ENCODE data around the gene BAIAP2.

BAIAP2 gene

DNA sequence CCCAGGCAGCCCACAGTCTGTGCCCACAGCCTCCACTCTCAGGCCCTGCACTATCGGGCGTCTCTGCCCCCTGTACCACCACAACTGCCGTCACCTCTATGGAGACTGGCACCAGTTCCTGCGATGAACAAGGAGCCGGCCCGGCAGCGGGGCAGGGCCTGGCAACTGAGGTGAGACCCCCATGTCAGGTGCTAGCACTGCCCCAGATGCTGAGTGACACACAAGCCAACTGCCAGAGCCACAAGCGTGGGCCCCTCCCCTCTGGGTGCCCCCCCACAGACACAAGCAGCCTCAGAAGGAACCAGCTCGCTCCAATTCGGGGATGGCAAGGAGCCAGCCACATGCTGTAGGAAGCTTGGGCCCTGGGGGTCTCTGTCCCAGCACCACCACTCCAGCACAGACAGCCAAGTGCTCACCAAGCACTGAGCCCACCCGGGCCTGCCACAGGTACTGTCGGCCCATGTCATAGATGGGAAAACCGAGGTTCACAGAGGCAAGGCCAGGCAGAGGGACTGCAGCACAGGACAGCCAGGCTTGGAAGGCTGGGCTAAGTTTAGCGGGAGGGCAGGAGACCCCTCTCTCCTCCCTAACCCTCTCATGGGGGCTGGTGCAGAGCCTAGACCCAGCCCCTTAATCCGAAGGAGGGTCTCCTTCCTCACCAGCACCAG is 128.9 kb downstream of the BAIAP2 start:
- ATAC-seq, result no peak
- TF ChIP-seq ARNTL (CRISPR knock-in tag; IDR thresholded peaks at IDR 0.05; ENCODE audit: borderline replicate concordance, low read depth) (no peak), BACH2 (CRISPR knock-in tag; IDR thresholded peaks at IDR 0.05; ENCODE audit: borderline replicate concordance) (no peak), ESRRG (CRISPR knock-in tag; IDR thresholded peaks at IDR 0.05) (no peak), ZNF70 (CRISPR knock-in tag; IDR thresholded peaks at IDR 0.05) (no peak)

DNA sequence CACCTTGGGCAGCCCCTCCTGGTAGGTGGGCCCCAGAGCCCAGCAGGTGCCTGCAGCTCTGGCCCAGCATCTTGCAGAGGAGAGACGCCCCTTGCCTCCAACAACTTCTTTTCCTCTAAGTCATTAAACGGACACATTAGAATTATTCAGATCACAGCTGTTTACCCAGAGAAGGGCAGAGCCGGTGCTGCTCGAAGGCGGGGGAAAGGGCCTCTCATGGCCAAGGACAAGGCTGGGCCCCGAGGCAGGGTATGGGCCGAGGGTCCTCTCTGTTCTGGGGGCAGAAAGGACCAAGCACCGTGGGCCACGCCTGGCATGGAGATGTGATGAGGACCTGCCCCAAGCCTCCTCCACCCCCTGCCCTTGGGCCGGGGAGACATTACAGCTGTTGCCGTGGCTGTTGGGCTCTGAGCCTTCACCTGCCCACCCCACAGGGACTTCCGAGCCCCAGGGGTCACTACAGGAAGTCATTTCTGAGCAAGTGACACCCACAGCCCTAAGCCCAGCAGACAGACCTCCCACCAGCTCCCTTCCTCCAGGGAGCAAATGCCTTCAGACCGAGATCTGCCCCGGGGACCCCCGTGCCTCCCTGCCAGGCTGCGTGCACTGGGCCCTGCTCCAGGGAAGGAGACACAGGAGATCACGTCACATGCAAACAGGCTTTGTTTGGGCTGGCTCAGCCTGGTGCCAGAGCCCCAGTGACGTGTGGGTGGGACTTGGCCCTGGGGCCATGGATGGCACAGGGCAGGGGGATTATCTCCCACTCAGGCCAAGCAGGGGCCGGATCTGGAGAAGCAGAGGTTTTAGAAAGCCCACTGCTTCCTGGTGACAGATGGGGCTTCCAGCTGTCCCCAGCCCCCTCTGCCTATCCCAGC is 129.7 kb downstream of the BAIAP2 start:
- no peak for TF ChIP-seq ZFP30 (CRISPR knock-in tag; IDR thresholded peaks at IDR 0.05)
- TF ChIP-seq TOX (CRISPR knock-in tag; IDR thresholded peaks at IDR 0.05; ENCODE audit: borderline replicate concordance), result no peak
- TF ChIP-seq ESRRG (CRISPR knock-in tag; IDR thresholded peaks at IDR 0.05), result no peak
- no peak for TF ChIP-seq TCF4 (CRISPR knock-in tag; IDR thresholded peaks at IDR 0.05; ENCODE audit: borderline replicate concordance)
- no peak for TF ChIP-seq OSR1 (CRISPR knock-in tag; IDR thresholded peaks at IDR 0.05)
- TF ChIP-seq, protein P1, sequence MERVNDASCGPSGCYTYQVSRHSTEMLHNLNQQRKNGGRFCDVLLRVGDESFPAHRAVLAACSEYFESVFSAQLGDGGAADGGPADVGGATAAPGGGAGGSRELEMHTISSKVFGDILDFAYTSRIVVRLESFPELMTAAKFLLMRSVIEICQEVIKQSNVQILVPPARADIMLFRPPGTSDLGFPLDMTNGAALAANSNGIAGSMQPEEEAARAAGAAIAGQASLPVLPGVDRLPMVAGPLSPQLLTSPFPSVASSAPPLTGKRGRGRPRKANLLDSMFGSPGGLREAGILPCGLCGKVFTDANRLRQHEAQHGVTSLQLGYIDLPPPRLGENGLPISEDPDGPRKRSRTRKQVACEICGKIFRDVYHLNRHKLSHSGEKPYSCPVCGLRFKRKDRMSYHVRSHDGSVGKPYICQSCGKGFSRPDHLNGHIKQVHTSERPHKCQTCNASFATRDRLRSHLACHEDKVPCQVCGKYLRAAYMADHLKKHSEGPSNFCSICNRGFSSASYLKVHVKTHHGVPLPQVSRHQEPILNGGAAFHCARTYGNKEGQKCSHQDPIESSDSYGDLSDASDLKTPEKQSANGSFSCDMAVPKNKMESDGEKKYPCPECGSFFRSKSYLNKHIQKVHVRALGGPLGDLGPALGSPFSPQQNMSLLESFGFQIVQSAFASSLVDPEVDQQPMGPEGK (CRISPR knock-in tag; IDR thresholded peaks at IDR 0.05; ENCODE audit: borderline replicate concordance), result no peak
- TF ChIP-seq ZNF565 (CRISPR knock-in tag; conservative IDR thresholded peaks at IDR 0.05; ENCODE audit: low read depth), result no peak
- TF ChIP-seq ZNF8 (CRISPR knock-in tag; IDR thresholded peaks at IDR 0.05), result no peak
- TF ChIP-seq, protein P2, sequence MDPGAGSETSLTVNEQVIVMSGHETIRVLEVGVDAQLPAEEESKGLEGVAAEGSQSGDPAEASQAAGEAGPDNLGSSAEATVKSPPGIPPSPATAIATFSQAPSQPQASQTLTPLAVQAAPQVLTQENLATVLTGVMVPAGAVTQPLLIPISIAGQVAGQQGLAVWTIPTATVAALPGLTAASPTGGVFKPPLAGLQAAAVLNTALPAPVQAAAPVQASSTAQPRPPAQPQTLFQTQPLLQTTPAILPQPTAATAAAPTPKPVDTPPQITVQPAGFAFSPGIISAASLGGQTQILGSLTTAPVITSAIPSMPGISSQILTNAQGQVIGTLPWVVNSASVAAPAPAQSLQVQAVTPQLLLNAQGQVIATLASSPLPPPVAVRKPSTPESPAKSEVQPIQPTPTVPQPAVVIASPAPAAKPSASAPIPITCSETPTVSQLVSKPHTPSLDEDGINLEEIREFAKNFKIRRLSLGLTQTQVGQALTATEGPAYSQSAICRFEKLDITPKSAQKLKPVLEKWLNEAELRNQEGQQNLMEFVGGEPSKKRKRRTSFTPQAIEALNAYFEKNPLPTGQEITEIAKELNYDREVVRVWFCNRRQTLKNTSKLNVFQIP (CRISPR knock-in tag; IDR thresholded peaks at IDR 0.05; ENCODE audit: borderline replicate concordance, low read depth), result no peak
- TF ChIP-seq ZNF70 (CRISPR knock-in tag; IDR thresholded peaks at IDR 0.05), result no peak
- peak; percentile 12 for ATAC-seq

DNA sequence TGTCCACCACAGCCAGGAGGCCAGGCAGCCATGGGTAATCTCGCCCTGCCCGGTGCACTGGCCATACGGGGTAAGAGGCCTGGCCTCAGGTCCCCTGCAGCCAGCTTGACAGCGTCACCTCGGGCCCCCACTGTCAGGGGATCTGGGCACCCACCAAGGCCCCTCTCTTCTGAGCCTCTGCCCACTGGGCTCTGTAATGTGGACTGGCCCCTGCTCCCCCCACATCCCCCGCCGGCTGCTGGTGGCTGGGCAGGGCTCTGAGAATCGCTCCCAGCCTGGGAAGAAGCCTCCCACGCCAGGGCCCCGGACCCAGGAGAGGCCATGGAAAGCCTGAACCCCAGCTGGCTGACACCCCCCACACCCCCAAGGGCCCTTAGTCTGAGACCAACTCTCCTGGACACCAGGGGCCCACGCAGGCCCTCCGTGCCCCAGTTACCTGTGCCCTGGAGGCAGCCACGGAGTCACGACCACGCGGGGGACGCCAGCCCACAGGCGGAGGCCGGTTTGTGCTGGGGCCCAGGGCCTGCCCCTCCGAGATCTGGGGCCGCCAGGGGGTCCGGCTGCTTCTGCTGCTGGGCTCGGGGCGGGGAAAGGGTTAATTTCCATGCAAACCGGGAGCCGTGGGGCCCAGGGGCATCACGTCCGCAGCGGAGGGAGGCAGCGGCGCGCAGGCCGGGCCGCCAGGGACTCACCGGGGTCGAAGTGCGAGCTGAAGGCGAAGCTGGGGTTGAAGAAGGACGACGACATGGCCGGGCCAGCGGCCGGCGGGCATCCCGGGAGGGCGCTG is 130.5 kb downstream of the BAIAP2 start, which contains the start of gene PVALEF:
TSS of gene PVALEF (plus strand) at position 262 of the 787 bp plus-strand sequence. CDS start 15,720 bp downstream, outside the sequence.
- peak; percentile 45 for ATAC-seq
- no peak for TF ChIP-seq ESRRG (CRISPR knock-in tag; IDR thresholded peaks at IDR 0.05)
- TF ChIP-seq ZNF70 (CRISPR knock-in tag; IDR thresholded peaks at IDR 0.05), result peak; percentile 80

DNA sequence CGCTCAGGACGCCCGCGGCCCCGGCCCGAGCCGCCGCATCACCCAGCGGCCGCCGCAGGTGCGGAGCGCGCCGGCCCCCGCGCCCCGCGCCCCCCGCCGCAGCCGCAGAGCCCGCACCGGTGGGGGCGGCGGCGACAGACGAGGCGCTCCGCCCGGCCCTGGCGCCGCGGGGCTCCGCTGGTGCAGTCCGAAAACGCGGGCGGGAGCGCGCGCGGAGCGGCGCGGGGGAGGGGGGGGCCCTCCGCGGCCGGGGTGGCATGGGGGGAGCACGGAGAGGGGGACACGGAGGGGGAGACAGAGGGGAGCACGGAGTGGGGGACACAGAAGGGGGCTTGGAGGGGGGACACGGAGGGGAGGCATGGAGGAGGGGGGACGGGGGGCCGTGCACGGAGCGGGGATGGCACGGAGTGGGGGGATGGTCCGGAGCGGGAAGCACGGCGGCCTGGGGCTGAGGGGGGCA is 131.1 kb downstream of the BAIAP2 start, which contains the start of gene AATK:
TSS of gene AATK (minus strand) at position 189 of the 460 bp plus-strand sequence. CDS start 229 bp downstream, outside the sequence.
- no peak for ATAC-seq

More for the DNA sequence above, 131.1 kb downstream of the BAIAP2 start, which contains the start of gene AATK:
- TF ChIP-seq ZC3H10 (CRISPR knock-in tag; IDR thresholded peaks at IDR 0.05), result no peak
- TF ChIP-seq ZFP30 (CRISPR knock-in tag; IDR thresholded peaks at IDR 0.05), result no peak
- TF ChIP-seq CSDC2 (CRISPR knock-in tag; IDR thresholded peaks at IDR 0.05), result no peak
- TF ChIP-seq, protein P3, sequence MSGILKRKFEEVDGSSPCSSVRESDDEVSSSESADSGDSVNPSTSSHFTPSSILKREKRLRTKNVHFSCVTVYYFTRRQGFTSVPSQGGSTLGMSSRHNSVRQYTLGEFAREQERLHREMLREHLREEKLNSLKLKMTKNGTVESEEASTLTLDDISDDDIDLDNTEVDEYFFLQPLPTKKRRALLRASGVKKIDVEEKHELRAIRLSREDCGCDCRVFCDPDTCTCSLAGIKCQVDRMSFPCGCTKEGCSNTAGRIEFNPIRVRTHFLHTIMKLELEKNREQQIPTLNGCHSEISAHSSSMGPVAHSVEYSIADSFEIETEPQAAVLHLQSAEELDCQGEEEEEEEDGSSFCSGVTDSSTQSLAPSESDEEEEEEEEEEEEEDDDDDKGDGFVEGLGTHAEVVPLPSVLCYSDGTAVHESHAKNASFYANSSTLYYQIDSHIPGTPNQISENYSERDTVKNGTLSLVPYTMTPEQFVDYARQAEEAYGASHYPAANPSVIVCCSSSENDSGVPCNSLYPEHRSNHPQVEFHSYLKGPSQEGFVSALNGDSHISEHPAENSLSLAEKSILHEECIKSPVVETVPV (CRISPR knock-in tag; IDR thresholded peaks at IDR 0.05), result no peak
- no peak for TF ChIP-seq OSR1 (CRISPR knock-in tag; IDR thresholded peaks at IDR 0.05)
